CD14-positive monocyte (primary cell): ENCODE measurements around the gene ACP1. TPM values are rescaled to one million over a fixed set of nuclear protein-coding genes. Genes with fewer than 3 reads are reported as not detected.
A peak's percentile ranks its signal among the peaks of the same experiment; 100 is the strongest.

ENCODE experiments used
- DNase-seq, 3 donors: peaks; one replicate each; pipeline ENCODE4 v3.0.0-alpha.2; 2011 to 2022
- H2AFZ ChIP-seq: 2 replicates; pipeline ENCODE4 v1.6.0; 2012; ENCODE audit warnings: mild to moderate bottlenecking, low read depth, low read length, inconsistent platforms; ENCODE audit not compliant: insufficient read depth, poor library complexity, severe bottlenecking
- H3K27ac ChIP-seq, 2 donors: 1 replicate in 1 of 2; 2 replicates in 1 of 2; pipeline ENCODE4 v1.5.1; 2012 to 2013; ENCODE audit warnings: low read length in 2 of 2, control low read depth in 1 of 2, inconsistent platforms in 1 of 2, low read depth in 1 of 2, mild to moderate bottlenecking in 1 of 2
- H3K27me3 ChIP-seq, 2 donors: one replicate each; pipeline versions ENCODE4 v1.6.0 to v1.6.1; 2011 to 2013; ENCODE audit warnings: low read length in 2 of 2; ENCODE audit not compliant: control insufficient read depth in 2 of 2, insufficient read depth in 2 of 2
- H3K36me3 ChIP-seq, 2 donors: replicated peaks in 1 of 2; 1 replicate in 1 of 2; 2 replicates in 1 of 2; pipeline versions ENCODE4 v1.5.1 to v1.6.1; 2012 to 2013; ENCODE audit warnings: low read length in 2 of 2, control low read depth in 1 of 2, inconsistent platforms in 1 of 2, mild to moderate bottlenecking in 1 of 2; ENCODE audit not compliant: insufficient read depth in 2 of 2, control insufficient read depth in 1 of 2
- H3K4me1 ChIP-seq, 2 donors: 1 replicate in 1 of 2; 2 replicates in 1 of 2; pipeline versions ENCODE4 v1.5.1 to v1.6.1; 2012 to 2013; ENCODE audit warnings: low read length in 2 of 2, control low read depth in 1 of 2, inconsistent platforms in 1 of 2, mild to moderate bottlenecking in 1 of 2, moderate library complexity in 1 of 2; ENCODE audit not compliant: insufficient read depth in 2 of 2, control insufficient read depth in 1 of 2
- H3K4me2 ChIP-seq: replicated peaks from 2 replicates; pipeline ENCODE3; 2012; ENCODE audit warnings: low read length, moderate library complexity, mild to moderate bottlenecking; ENCODE audit not compliant: poor library complexity, severe bottlenecking; ENCODE audit errors: extremely low read depth
- H3K4me3 ChIP-seq, 3 experiments: fragments of 200-600 bp in 1 of 3; sonication (generic) in 1 of 3; replicated peaks in 1 of 3; 1 replicate in 2 of 3; 2 replicates in 1 of 3; pipeline ENCODE4 v1.5.1; 2011 to 2013; ENCODE audit warnings: low read length in 3 of 3, mild to moderate bottlenecking in 3 of 3, control low read depth in 2 of 3, low read depth in 2 of 3, inconsistent platforms in 1 of 3, moderate library complexity in 1 of 3
- H3K79me2 ChIP-seq: 2 replicates; pipeline ENCODE4 v1.6.0; 2012; ENCODE audit warnings: mild to moderate bottlenecking, control low read depth, inconsistent platforms, low read length, moderate library complexity; ENCODE audit not compliant: insufficient read depth
- H3K9ac ChIP-seq: 2 replicates; pipeline ENCODE4 v1.6.0; 2017; ENCODE audit warnings: low read length, mild to moderate bottlenecking; ENCODE audit not compliant: insufficient read depth, poor library complexity, severe bottlenecking
- H3K9me3 ChIP-seq, 2 donors: replicated peaks in 1 of 2; 1 replicate in 1 of 2; 2 replicates in 1 of 2; pipeline versions ENCODE4 v1.5.1 to v1.6.1; 2012 to 2013; ENCODE audit warnings: low read length in 2 of 2, control low read depth in 1 of 2; ENCODE audit not compliant: control insufficient read depth in 1 of 2, insufficient read depth in 1 of 2
- H4K20me1 ChIP-seq: 2 replicates; pipeline ENCODE4 v1.6.0; 2012; ENCODE audit warnings: mild to moderate bottlenecking, low read length, control low read depth, moderate library complexity; ENCODE audit not compliant: insufficient read depth
- H3K27ac Mint-ChIP-seq, 7 donors: one replicate each; pipeline ENCODE4 v1.8.0; 2020; ENCODE audit warnings: mild to moderate bottlenecking in 7 of 7, mixed read lengths in 7 of 7, moderate library complexity in 6 of 7, inconsistent platforms in 2 of 7
- H3K27me3 Mint-ChIP-seq, 3 donors: one replicate each; pipeline ENCODE4 v1.8.0; 2021 to 2022; ENCODE audit warnings: low read depth in 3 of 3, mild to moderate bottlenecking in 3 of 3, mixed read lengths in 3 of 3, moderate library complexity in 3 of 3, inconsistent platforms in 1 of 3
- H3K36me3 Mint-ChIP-seq, 2 donors: one replicate each; pipeline ENCODE4 v1.8.0; 2020; ENCODE audit warnings: mixed read lengths in 2 of 2, inconsistent platforms in 1 of 2, mild to moderate bottlenecking in 1 of 2
- H3K4me1 Mint-ChIP-seq: one replicate; pipeline ENCODE4 v1.8.0; 2020; ENCODE audit warnings: mild to moderate bottlenecking, mixed read lengths
- H3K4me3 Mint-ChIP-seq, 2 donors: one replicate each; pipeline ENCODE4 v1.8.0; 2020; ENCODE audit warnings: mild to moderate bottlenecking in 2 of 2, mixed read lengths in 2 of 2, moderate library complexity in 1 of 2
- H3K9me3 Mint-ChIP-seq, 7 donors: one replicate each; pipeline ENCODE4 v1.8.0; 2020 to 2022; ENCODE audit warnings: mixed read lengths in 7 of 7, mild to moderate bottlenecking in 6 of 7, moderate library complexity in 6 of 7, inconsistent platforms in 2 of 7
- CTCF ChIP-seq: fragments of 200-600 bp; IDR thresholded peaks from one replicate; pipeline ENCODE4 v1.8.0; 2022; ENCODE audit warnings: antibody characterized with exemption, mild to moderate bottlenecking
- WGBS: methylation state at CpG from one replicate; pipeline ENCODE4 v1.1.5; 2013; ENCODE audit warnings: missing lambda C conversion rate; ENCODE audit not compliant: insufficient coverage; 5-methylcytosine and 5-hydroxymethylcytosine counted together
- intact Hi-C, 2 donors: fragments of 100-400 bp; cut with micrococcal nuclease; formaldehyde crosslinking; loops; one replicate each; pipeline versions ENCODE4 v1.15.0 to v1.15.1; 2023
- polyA plus RNA-seq, 3 donors: library from polyadenylated mRNA; depleted of rRNA in 1 of 3; unstranded in 2 of 3; stranded (reverse) in 1 of 3; fragments of 300-500 nt in 2 of 3; fragments of >200 nt in 1 of 3; fragmentation: Illumina TruSeq in 2 of 3; gene quantifications; 1 replicate in 2 of 3; 2 replicates in 1 of 3; pipeline ENCODE4 v1.2.3, GENCODE V29; 2012 to 2021

Gene ACP1
- polyA plus RNA-seq, 3 donors: 51.8 to 77.0 (median 73.2) TPM

DNA sequence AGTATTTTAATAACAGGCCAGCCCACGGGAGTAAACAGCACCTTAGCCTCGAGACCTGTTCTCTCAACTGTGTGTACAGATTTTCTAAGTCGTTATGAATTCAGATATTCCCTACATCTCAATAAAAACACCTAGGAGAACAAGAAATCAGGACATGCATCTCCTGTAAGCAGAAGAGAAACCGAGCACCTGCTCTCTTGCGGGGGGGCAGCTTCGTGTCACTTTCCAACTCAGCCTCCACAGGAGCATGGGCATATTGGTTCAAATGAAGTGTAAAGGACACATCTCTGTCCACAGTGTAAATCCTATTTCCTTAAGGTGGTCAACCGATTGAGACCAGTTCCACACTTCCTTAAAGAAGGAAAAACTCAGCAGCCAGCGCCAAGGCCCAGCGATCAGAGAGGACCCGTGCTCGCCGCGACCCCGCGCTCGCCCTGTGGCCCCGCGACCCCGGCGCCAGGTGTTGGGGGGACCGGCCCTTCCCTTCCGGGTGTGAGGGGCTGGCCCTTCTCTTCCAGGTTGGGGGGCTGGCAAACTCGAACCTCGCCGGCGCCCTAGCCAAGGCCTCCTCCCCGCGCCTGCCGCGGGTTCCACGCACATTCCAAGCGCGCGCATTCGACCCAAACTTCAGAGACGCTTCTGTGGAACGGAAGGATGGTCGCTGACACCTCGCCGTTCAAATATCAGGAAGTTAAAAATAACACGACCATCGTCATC is 1.6 kb upstream of the ACP1 start:
- intact Hi-C loops: loop anchor here in 1 of 2 donors (10.0 kb wide), 1 partner anchor 412 kb away; the partner anchor contains the start of gene TMEM18
- TF ChIP-seq CTCF: no peak

DNA sequence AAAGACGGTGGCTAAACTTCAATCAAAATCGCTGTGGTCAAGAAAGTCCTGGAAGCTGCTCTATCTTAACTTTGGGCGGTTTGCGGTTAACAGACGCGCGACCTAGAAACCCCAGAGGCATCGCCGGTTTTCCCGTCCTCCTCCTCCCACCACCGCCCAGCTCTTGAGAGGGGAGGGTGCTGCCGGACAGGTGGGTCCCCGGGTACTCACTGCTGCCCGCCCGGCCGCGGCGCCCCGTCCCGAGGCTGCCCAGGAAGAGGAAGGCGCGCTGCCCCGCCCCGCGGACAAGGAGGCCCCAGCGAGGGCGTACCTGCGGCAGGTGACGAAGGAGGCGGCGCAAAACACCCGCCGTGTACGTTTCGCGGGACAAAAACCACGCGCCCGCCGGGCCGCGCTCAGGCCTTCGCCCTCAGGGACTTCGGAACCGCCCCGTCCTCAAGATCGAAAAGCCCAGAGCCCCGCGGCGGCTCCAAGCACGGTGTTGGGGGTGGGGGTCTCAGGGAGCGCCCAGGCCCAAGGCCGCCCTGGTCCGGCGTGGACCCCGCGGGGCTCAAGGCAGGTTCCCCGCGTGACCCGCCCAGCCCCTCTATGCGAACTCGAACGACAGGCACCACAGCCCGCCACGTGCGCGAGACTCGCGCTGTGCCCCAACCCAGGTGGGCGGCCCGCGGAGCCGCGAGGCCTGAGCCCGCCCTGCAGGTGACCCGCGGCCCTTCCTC is 814 bp upstream of the ACP1 start, which contains the start of gene SH3YL1:
SH3YL1 (minus strand) TSS at position 259 of the 719 bp plus-strand sequence; CDS start at position 211, 48 bp downstream.
- peak within 1 kb of the TSS; percentile 75 to 92 (median 83) for H3K4me3 ChIP-seq
- H3K4me1 ChIP-seq: peaks cover 16 to 20% of the 10 kb centered on the region in 2 donors
- peak within 1 kb of the TSS; percentile 86 to 95 (median 92) for H3K27ac Mint-ChIP-seq
- peak within 1 kb of the TSS; percentile 90 for H3K4me2 ChIP-seq
- peak within 1 kb of the TSS; percentile 92 for H2AFZ ChIP-seq
- peaks cover 3 to 9% (median 7%) of the 10 kb centered on the region in 3 donors for H3K27me3 Mint-ChIP-seq
- H3K27ac ChIP-seq: peak within 1 kb of the TSS; percentile 60 to 93
- peak within 1 kb of the TSS; percentile 88 to 95 for H3K4me3 Mint-ChIP-seq
- peak in 1 of 3 donors; percentile 15 for DNase-seq
- peaks cover 0 to 2% of the 10 kb centered on the region in 2 donors for H3K9me3 ChIP-seq
- peaks cover 2 to 9% of the 10 kb centered on the region in 2 donors for H3K36me3 Mint-ChIP-seq
- H3K27me3 ChIP-seq: no peaks in the 10 kb centered on the region
- H3K36me3 ChIP-seq: no peaks in the 10 kb centered on the region
- H3K9me3 Mint-ChIP-seq: peaks cover 0 to 6% (median 1%) of the 10 kb centered on the region in 7 donors
- peaks cover 48% of the 10 kb centered on the region for H3K79me2 ChIP-seq
- intact Hi-C loops: loop anchor here in 1 of 2 donors (10.0 kb wide), 1 partner anchor 411 kb away; the partner anchor contains the start of gene TMEM18
- H3K4me1 Mint-ChIP-seq: peaks cover 27% of the 10 kb centered on the region
- peak within 1 kb of the TSS; percentile 82 for H3K9ac ChIP-seq
- no peak for TF ChIP-seq CTCF
- 2% methylated on average over 70 of the region's 77 CpGs for WGBS
- H4K20me1 ChIP-seq: peaks cover 15% of the 10 kb centered on the region

More for the DNA sequence above, 1.6 kb upstream of the ACP1 start:
- peak overlapping the region; percentile 90 for H3K4me2 ChIP-seq
- H3K9ac ChIP-seq: no peak overlapping the region
- Mint-ChIP-seq H3K27ac (no peak overlapping the region), H3K36me3 (peaks cover 2 to 13% of the 10 kb centered on the region in 2 donors), H3K4me1 (peaks cover 22% of the 10 kb centered on the region), H3K4me3 (peak overlapping the region; percentile 80 to 88), H3K9me3 (peaks cover 0 to 12% (median 8%) of the 10 kb centered on the region in 7 donors), H3K27me3 (peaks cover 3 to 9% (median 7%) of the 10 kb centered on the region in 3 donors)
- no peaks in the 10 kb centered on the region for H3K36me3 ChIP-seq
- WGBS: 63% methylated on average over 37 of the region's 42 CpGs
- H3K4me1 ChIP-seq: peaks cover 16 to 20% of the 10 kb centered on the region in 2 donors
- peaks cover 41% of the 10 kb centered on the region for H3K79me2 ChIP-seq
- no peaks in the 10 kb centered on the region for H3K27me3 ChIP-seq
- H4K20me1 ChIP-seq: peaks cover 7% of the 10 kb centered on the region
- DNase-seq: no peak
- peak overlapping the region; percentile 92 for H2AFZ ChIP-seq
- peak overlapping the region in 1 of 3 experiments; percentile 83 for H3K4me3 ChIP-seq
- no peak overlapping the region for H3K27ac ChIP-seq
- peaks cover 5 to 6% of the 10 kb centered on the region in 2 donors for H3K9me3 ChIP-seq
